ENCODE results near the gene C1QL1.

The C1QL1 gene

DNA sequence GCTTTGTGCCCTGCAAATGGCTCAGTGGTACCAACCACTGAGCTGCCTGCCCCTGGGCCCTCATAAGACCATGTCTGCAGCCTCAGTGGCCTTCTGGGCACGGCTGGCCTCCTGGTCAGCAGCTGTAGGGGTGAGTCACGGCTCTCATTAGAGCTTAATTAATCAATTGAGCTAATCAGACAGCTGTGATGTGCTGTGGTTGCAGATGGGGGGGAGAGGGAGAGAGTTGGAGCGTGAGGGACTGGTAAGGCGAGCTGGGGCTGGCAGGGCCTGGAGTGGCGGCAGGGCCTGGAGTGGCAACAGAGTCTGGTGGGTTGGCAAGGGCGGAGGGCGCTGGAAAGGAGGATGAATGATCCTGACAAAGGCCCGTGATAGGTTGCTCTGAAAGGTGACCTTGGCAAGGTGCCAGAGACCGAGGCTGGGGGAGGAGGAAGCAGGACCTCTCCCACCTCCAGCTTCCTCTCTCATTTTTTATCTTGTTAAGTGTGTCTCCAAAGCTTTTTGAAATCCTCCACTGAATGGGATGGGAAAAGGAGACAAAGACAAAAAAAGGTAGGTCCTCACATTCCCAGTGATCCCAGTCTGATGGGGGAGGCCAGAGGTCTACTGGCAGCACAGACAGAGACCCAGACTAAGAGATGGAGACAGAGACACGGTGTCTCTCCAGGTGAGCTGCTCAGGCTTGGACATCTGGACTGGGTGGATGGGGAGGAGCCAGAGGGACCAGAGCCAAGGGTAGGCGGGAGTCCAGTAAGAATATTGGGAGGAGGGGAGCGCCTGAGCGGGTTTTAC is 41.8 kb upstream of the C1QL1 start:
- Histone ChIP-seq H3K4me3 (replicated peaks; ENCODE audit: low read depth, low read length) (no peak overlapping the region), H3K36me3 (ENCODE audit: control insufficient read depth, insufficient read depth, low read length) (no peaks in the 10 kb centered on the region), H3K27me3 (replicated peaks; ENCODE audit: control insufficient read depth, insufficient read depth, low read length) (no peaks in the 10 kb centered on the region)
- no peak for DNase-seq (ENCODE audit: extremely low read depth, insufficient read length)
- TF ChIP-seq, protein P1, sequence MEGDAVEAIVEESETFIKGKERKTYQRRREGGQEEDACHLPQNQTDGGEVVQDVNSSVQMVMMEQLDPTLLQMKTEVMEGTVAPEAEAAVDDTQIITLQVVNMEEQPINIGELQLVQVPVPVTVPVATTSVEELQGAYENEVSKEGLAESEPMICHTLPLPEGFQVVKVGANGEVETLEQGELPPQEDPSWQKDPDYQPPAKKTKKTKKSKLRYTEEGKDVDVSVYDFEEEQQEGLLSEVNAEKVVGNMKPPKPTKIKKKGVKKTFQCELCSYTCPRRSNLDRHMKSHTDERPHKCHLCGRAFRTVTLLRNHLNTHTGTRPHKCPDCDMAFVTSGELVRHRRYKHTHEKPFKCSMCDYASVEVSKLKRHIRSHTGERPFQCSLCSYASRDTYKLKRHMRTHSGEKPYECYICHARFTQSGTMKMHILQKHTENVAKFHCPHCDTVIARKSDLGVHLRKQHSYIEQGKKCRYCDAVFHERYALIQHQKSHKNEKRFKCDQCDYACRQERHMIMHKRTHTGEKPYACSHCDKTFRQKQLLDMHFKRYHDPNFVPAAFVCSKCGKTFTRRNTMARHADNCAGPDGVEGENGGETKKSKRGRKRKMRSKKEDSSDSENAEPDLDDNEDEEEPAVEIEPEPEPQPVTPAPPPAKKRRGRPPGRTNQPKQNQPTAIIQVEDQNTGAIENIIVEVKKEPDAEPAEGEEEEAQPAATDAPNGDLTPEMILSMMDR (IDR thresholded peaks at IDR 0.05; ENCODE audit: insufficient read depth, low read length, poor library complexity, severe bottlenecking) = no peak

DNA sequence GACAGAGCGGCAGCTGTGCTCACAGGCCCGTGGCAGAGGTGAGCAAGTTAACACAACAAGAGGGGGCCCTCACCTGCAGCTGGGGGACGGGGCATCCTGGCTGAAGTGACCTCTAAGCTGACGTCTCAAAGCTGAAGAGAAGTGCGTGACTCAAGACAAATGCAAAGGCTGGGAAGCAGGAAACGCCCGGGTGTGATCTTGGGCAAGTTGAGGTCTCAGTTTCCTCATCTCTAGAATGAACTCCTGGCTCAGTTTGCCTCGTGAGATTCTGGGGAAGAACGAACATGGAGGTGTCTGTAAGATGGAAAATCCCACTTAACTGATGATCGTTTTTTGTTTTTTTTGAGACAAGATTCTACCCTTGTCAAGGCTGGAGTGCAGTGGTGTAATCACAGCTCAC is 40.1 kb upstream of the C1QL1 start:
- Histone ChIP-seq H3K27me3 (replicated peaks; ENCODE audit: control insufficient read depth, insufficient read depth, low read length) (no peaks in the 10 kb centered on the region), H3K4me3 (replicated peaks; ENCODE audit: low read depth, low read length) (no peak overlapping the region), H3K36me3 (ENCODE audit: control insufficient read depth, insufficient read depth, low read length) (no peaks in the 10 kb centered on the region)
- TF ChIP-seq, protein P1 (IDR thresholded peaks at IDR 0.05; ENCODE audit: insufficient read depth, low read length, poor library complexity, severe bottlenecking) = no peak
- DNase-seq (ENCODE audit: extremely low read depth, insufficient read length) = no peak

DNA sequence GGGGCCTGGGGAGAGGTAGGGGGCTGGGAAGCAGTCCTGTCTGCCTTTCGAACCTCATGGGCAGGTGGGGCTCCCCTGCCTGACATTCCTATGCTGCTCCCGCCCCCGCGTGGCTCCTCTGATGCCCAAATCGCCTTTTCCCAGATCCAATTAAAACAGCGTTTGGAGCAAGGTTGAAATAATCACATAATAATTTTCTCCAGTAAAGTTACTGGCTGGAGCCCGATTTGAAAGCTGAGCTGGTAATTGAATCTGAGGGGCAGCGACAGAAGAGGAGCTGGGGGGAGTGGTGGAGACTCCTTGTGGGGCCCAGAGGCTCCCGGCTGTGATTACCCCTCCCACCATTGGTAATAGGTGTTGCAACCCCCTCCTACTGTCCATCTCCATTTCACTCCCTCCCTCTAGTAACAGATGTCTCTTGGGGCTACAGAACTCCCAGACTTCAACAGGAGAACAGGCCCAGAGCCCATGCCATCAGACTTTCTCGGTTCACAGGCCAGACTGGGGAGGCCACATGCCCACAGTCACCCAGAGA is 38.9 kb upstream of the C1QL1 start:
- H3K36me3 ChIP-seq (ENCODE audit: control insufficient read depth, insufficient read depth, low read length) = no peaks in the 10 kb centered on the region
- no peaks in the 10 kb centered on the region for H3K27me3 ChIP-seq (replicated peaks; ENCODE audit: control insufficient read depth, insufficient read depth, low read length)
- TF ChIP-seq, protein P1 (IDR thresholded peaks at IDR 0.05; ENCODE audit: insufficient read depth, low read length, poor library complexity, severe bottlenecking) = no peak
- no peak for DNase-seq (ENCODE audit: extremely low read depth, insufficient read length)
- no peak overlapping the region for H3K4me3 ChIP-seq (replicated peaks; ENCODE audit: low read depth, low read length)

DNA sequence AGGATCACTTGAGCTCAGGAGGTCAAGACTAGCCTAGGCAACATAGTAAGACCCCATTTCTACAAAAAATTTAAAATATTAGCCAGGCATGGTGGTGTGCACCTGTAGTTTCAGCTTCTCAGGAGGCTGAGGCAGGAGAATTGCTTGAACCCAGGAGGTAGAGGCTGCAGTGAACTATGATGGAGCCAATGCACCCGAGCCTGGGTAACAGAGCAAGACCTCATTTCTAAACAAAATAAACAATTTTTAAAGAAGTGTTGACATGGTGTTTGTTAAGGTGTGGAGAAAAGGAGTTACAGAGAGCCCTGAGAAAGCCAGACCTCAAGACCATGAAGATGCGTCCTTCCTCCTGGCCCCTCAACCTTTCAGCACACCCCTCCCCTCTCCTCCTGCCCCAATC is 37.6 kb upstream of the C1QL1 start:
- TF ChIP-seq, protein P1 (IDR thresholded peaks at IDR 0.05; ENCODE audit: insufficient read depth, low read length, poor library complexity, severe bottlenecking) = no peak
- H3K36me3 ChIP-seq (ENCODE audit: control insufficient read depth, insufficient read depth, low read length) = no peaks in the 10 kb centered on the region
- DNase-seq (ENCODE audit: extremely low read depth, insufficient read length) = no peak
- H3K27me3 ChIP-seq (replicated peaks; ENCODE audit: control insufficient read depth, insufficient read depth, low read length) = no peaks in the 10 kb centered on the region
- no peak overlapping the region for H3K4me3 ChIP-seq (replicated peaks; ENCODE audit: low read depth, low read length)

DNA sequence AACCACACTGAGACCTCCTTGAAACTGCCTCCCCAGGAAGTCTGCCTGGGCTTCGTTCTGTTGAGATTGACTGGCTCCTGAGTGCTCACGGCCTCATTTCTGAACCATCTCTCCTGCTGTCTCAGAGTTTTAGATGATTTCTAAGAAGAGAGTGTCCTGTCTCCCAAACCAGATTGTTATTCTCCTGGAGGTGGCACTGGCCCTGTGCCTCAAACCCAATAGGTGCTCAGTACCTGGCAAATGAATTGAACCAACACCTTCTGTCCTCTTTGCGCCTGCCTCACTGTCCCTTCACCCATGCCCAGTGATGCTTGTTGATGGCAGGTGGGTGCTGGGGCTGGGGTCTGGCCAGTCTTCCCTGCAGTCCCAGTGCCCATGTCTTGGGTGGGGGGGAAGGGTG is 36.3 kb upstream of the C1QL1 start:
- TF ChIP-seq, protein P1 (IDR thresholded peaks at IDR 0.05; ENCODE audit: insufficient read depth, low read length, poor library complexity, severe bottlenecking) = no peak
- Histone ChIP-seq H3K36me3 (ENCODE audit: control insufficient read depth, insufficient read depth, low read length) (no peaks in the 10 kb centered on the region), H3K27me3 (replicated peaks; ENCODE audit: control insufficient read depth, insufficient read depth, low read length) (no peaks in the 10 kb centered on the region), H3K4me3 (replicated peaks; ENCODE audit: low read depth, low read length) (no peak overlapping the region)
- DNase-seq (ENCODE audit: extremely low read depth, insufficient read length) = no peak

Measured in GM06990 (cell line).